ENCODE data around the gene CARMIL1.
A peak's percentile ranks its signal among the peaks of the same experiment; 100 is the strongest.
"Not testable (repeated sequence)": the region's sequence is repeated elsewhere in the genome, so short reads cannot be mapped to it uniquely, and the experiment has no call there.

Gene CARMIL1

GRCh38 chr6:25270559-25270958 lies 8.6 kb upstream of the CARMIL1 start:
- no peak for DNase-seq (ENCODE audit: low read depth)
- no peak overlapping the region for H3K4me3 ChIP-seq (ENCODE audit: low read depth, low read length)

- no peak overlapping the region for H3K4me3 ChIP-seq (ENCODE audit: low read depth, low read length)
- no peak for DNase-seq (ENCODE audit: low read depth)
These were observed 3.7 kb upstream of the CARMIL1 start for GRCh38 chr6:25275436-25275835.

GRCh38 chr6:25277386-25277785 lies 1.8 kb upstream of the CARMIL1 start:
- no peak overlapping the region for H3K4me3 ChIP-seq (ENCODE audit: low read depth, low read length)
- DNase-seq (ENCODE audit: low read depth), result no peak

DNA sequence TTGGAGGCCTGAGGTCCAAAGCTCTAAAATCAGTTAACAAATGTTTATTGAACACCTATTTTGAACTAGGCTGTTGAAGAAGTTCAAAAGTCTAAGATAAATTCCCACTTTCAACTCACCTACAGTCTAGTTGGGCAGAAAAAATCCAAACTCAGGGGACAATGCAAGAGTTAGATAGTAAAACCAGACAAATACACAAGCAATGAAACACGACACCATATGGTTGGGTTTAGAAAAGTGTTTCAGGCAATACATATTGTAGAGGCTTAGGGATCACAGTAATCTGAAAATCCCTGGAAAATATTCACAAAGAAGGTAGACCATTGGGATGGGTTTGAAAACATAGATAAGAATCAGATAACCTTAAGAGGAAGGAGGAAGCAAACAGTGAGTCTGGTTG lies 1.3 kb upstream of the CARMIL1 start:
- DNase-seq (ENCODE audit: low read depth), result no peak
- no peak overlapping the region for H3K4me3 ChIP-seq (ENCODE audit: low read depth, low read length)

DNA sequence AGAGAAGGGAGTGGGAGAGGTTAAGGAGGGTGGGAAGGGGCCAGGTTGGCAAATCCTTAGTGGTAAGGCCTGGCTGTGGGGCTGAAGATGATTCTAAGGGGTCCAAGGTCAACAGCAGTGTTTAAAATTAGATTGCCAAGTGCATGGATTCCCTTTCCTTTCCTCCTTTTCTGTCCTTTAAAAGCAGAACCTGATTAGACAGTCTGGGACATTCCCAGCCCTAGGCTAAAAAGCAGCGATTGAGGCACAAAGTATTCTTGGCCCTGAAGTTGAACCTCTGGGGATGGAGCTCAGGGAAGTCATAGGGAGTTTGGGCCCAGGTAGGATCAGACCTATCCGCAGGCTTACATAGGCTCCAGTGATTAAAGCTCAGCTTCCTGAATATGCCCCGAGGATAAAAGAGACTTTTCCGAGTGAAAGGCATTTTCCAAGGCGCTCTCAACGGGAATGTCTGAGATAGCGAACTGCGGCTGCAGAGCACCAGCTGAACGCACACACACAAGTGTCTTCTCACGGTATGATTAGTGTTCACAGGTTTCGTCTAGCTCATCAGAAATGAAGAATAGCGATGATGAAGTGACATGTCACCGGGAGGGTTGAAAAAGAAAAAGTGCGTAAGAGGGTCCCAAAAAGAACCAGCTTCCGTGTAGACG lies 787 bp upstream of the CARMIL1 start:
- DNase-seq (ENCODE audit: low read depth), result no peak
- H3K4me3 ChIP-seq (ENCODE audit: low read depth, low read length), result peak overlapping the region; percentile 81

- DNase-seq (ENCODE audit: low read depth), result no peak
These were observed 672 bp downstream of the CARMIL1 start for GRCh38 chr6:25279748-25280343.

DNA sequence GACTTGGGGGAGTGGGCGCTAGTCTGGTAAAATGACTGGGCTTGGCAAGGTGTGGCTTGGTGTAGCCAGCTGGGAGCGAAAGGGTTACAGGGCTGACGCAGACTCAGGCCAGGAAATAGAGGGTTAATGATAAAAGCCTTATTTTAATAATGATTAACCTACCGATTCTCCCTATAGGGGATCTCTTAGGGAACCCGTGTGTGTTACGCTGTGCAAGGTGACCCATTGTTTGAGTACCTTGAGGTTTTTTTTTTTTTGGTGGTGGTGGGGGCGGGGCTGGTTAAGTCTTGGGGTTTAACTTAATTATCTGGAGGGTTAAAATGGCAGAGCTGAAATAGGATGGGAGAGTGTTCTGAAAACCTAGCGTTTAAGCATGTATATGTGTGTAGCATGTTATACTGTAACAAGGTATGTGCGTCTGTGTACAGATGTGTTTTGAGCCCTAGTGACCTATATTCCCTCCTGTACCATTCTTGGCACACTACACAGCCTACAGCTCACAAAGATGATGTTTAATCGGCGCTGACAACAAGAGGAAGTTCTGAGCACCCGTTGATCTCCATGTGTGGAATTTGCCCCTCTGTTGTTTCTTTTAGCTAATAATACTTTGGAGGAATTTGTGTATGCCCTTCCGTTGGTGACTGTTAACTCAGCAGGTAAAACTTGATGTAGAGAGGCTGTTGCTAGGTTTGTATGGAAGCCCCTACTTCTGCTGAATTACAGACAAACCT lies 1.3 kb downstream of the CARMIL1 start:
- DNase-seq (ENCODE audit: low read depth), result no peak
- H3K4me3 ChIP-seq (ENCODE audit: low read depth, low read length), result peak overlapping the region; percentile 81

More at GRCh38 chr6:25279748-25280343, 672 bp downstream of the CARMIL1 start:
- H3K4me3 ChIP-seq (ENCODE audit: low read depth, low read length), result peak overlapping the region; percentile 81

GRCh38 chr6:25286891-25287290 lies 7.7 kb downstream of the CARMIL1 start:
- H3K4me3 ChIP-seq (ENCODE audit: low read depth, low read length), result no peak overlapping the region

GRCh38 chr6:25287941-25288340 lies 8.8 kb downstream of the CARMIL1 start:
- no peak for DNase-seq (ENCODE audit: low read depth)
- no peak overlapping the region for H3K4me3 ChIP-seq (ENCODE audit: low read depth, low read length)

More at GRCh38 chr6:25286891-25287290, 7.7 kb downstream of the CARMIL1 start:
- no peak for DNase-seq (ENCODE audit: low read depth)

DNA sequence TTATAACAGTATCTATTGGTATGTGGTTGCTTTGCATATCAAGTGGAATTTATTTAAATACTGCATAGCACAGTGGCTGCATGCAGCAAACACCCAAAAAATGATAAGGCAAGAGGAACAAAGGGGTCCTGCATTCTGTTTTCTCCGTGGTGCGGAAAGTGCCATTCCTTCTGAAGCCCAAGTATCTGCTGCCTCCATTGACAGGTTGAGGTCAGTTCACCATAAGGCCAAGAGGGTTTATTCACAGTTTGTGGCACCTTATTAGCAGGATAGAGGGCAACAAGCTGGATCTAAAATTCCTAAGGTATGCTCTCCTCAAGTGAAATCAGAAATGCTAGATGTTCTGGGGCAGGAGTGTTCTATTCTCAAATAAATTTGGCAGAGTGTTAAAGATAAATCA lies 9.3 kb downstream of the CARMIL1 start:
- H3K4me3 ChIP-seq (ENCODE audit: low read depth, low read length), result no peak overlapping the region
- no peak for DNase-seq (ENCODE audit: low read depth)

DNA sequence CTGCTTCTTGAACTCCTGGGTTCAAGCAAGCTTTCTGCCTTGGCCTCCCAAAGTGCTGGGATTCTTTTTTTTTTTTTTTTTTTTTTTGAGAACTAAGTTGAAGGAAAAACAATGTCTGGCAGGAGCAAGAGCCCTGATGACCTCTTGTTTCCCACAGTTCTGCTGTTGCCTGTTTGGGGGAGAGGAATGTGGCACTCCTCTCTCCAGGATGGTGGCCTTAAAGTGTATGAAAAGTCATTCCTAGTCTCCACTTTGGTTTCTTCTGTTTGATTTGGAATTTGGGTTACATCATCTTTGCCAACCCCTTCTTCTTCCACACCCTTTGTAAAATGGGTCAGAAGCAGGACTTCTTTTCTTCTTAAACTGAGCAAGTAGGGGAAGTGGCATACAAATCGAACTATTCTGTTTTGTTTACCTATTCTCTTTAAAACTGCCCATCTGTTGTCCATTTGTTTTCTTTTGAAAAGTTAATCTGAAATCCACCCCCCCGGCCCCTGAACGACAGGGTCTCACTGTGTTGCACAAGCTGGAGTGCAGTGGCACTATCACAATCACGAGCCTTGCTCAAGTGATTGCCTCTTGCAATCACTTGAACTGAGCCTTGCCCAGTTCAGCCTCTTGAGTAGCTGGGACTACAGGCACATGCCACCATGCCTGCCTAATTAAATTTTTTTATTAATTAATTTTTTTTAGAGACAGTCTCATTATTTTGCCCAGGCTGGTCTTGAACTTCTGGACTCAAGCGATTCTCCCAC lies 11.3 kb downstream of the CARMIL1 start:
- DNase-seq (ENCODE audit: low read depth), result no peak
- H3K4me3 ChIP-seq (ENCODE audit: low read depth, low read length), result no peak overlapping the region

- DNase-seq (ENCODE audit: low read depth), result no peak
- no peak overlapping the region for H3K4me3 ChIP-seq (ENCODE audit: low read depth, low read length)
These were observed 13.2 kb downstream of the CARMIL1 start for GRCh38 chr6:25292384-25292783.

GRCh38 chr6:25295651-25296050 lies 16.5 kb downstream of the CARMIL1 start:
- H3K4me3 ChIP-seq (ENCODE audit: low read depth, low read length), result no peak overlapping the region
- DNase-seq (ENCODE audit: low read depth), result no peak

- DNase-seq (ENCODE audit: low read depth), result no peak
- H3K4me3 ChIP-seq (ENCODE audit: low read depth, low read length), result no peak overlapping the region
These were observed 17.2 kb downstream of the CARMIL1 start for GRCh38 chr6:25296217-25296905.

DNA sequence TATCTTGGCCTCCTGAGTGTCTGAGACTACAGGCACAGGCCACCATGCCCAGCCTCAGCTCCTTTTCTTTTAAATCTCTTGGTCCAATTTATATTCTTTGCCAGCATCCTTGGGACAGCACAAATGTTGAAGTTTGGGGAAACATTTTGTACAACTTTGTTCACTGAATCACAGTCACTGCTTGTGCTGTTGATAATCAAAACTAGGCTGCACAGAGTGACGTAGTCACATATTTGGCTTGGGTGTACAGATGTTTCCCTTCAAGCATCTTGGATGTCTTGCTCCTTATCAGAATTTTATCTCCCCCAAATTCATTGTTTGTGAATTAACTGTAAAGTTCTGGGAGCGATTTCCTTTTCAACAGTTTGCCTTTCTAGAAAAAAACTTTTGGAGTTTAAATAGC lies 17.9 kb downstream of the CARMIL1 start:
- no peak overlapping the region for H3K4me3 ChIP-seq (ENCODE audit: low read depth, low read length)
- DNase-seq (ENCODE audit: low read depth), result no peak

- H3K4me3 ChIP-seq (ENCODE audit: low read depth, low read length), result no peak overlapping the region
- DNase-seq (ENCODE audit: low read depth), result no peak
These were observed 18.8 kb downstream of the CARMIL1 start for GRCh38 chr6:25297823-25298522.

DNA sequence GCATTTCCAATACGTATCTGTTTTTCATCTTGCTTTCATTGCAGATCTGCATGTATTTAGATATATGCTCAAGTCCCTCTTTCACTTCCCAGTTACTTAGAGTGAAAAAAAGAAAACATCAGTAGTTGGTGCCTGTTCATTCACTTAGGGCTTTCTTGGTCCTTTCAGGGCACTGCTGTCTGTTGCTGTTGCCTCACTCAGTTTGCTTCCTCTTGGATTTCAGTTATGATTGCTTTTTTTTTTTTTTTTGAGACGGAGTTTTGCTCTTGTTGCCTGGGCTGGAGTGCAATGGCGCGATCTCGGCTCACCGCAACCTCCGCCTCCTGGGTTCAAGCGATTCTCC lies 19.3 kb downstream of the CARMIL1 start:
- not testable (repeated sequence) for H3K4me3 ChIP-seq (ENCODE audit: low read depth, low read length); DNase-seq (ENCODE audit: low read depth)

GRCh38 chr6:25301362-25301761 lies 22.2 kb downstream of the CARMIL1 start:
- H3K4me3 ChIP-seq (ENCODE audit: low read depth, low read length), result no peak overlapping the region
- DNase-seq (ENCODE audit: low read depth), result no peak

- no peak for DNase-seq (ENCODE audit: low read depth)
- no peak overlapping the region for H3K4me3 ChIP-seq (ENCODE audit: low read depth, low read length)
These were observed 23.0 kb downstream of the CARMIL1 start for GRCh38 chr6:25302151-25302550.
